ENCODE data around the gene NRG4.

GRCh38 chr15:75943246-75943645 is 69.0 kb downstream of the NRG4 start:
- TF ChIP-seq TCF12 (IDR thresholded peaks at IDR 0.05; ENCODE audit: low read depth, low read length) (no peak), CTCF (IDR thresholded peaks at IDR 0.05; ENCODE audit: control extremely low read depth in 1 of 3, insufficient read depth in 1 of 3, low read depth in 1 of 3, low read length in 3 of 3) (no peak), KDM1A (IDR thresholded peaks at IDR 0.05; ENCODE audit: borderline replicate concordance, low read length) (no peak)
